Stomach (tissue), 9 donors: ENCODE results near the gene C2orf92. TPM values are rescaled to one million over a fixed set of nuclear protein-coding genes. Genes with fewer than 3 reads are reported as not detected.

Experiments used
- DNase-seq, 2 donors: peaks; one replicate each; pipeline versions ENCODE4 v3.0.0 to v3.0.0-alpha.2; 2013 to 2019
- H3K27ac ChIP-seq, 5 donors: fragments of 200-600 bp in 4 of 5; sonication (generic) in 4 of 5; one replicate each; pipeline ENCODE4 v1.5.1; 2013 to 2019; ENCODE audit warnings: mild to moderate bottlenecking in 1 of 5, moderate library complexity in 1 of 5
- H3K27me3 ChIP-seq, 3 donors: fragments of 200-600 bp; sonication (generic); one replicate each; pipeline ENCODE4 v1.5.1; 2017 to 2019; ENCODE audit warnings: mixed run types in 1 of 3
- H3K36me3 ChIP-seq, 4 donors: fragments of 200-600 bp; sonication (generic); 1 replicate in 3 of 4; 2 replicates in 1 of 4; pipeline ENCODE4 v1.5.1; 2016 to 2019
- H3K4me1 ChIP-seq, 4 donors: fragments of 200-600 bp; sonication (generic); one replicate each; pipeline ENCODE4 v1.5.1; 2016 to 2019
- H3K4me3 ChIP-seq, 4 donors: fragments of 200-600 bp; sonication (generic) in 3 of 4; one replicate each; pipeline ENCODE4 v1.5.1; 2016 to 2019; ENCODE audit warnings: mild to moderate bottlenecking in 1 of 4
- H3K9me3 ChIP-seq, 4 donors: fragments of 200-600 bp; sonication (generic); one replicate each; pipeline ENCODE4 v1.5.1; 2016 to 2019
- EP300 ChIP-seq: sonication (generic); formaldehyde crosslinking; IDR thresholded peaks from one replicate; pipeline ENCODE4 v1.6.1; 2017; ENCODE audit warnings: antibody characterized with exemption
- POLR2A ChIP-seq, 4 donors: fragments of 450-650 bp; IDR thresholded peaks; one replicate each; pipeline ENCODE4 v1.6.1; 2016; ENCODE audit warnings: antibody characterized with exemption in 4 of 4, control low read depth in 2 of 4, mild to moderate bottlenecking in 1 of 4, moderate library complexity in 1 of 4
- POLR2AphosphoS5 ChIP-seq, 3 donors: sonication (generic); formaldehyde crosslinking; IDR thresholded peaks; one replicate each; pipeline ENCODE4 v1.6.1; 2016; ENCODE audit warnings: antibody characterized with exemption in 3 of 3
- WGBS, 5 donors: extraction: QIAGEN DNeasy Blood & Tissue Kit in 3 of 5; methylation state at CpG; one replicate each; pipeline versions ENCODE4 v1.1.5 to v1.1.7; 2013 to 2018; 5-methylcytosine and 5-hydroxymethylcytosine counted together
- intact Hi-C: fragments of 100-400 bp; cut with DNase I; formaldehyde crosslinking; loops from one replicate; pipeline ENCODE4 v1.15.1; 2023; ENCODE audit warnings: low total_unique reads
- polyA plus RNA-seq, 3 donors: library from polyadenylated mRNA; stranded (reverse); fragments of 200-250 nt; gene quantifications; one replicate each; pipeline ENCODE4 v1.2.3, GENCODE V29; 2013
- total RNA-seq, 5 donors: library from RNA; depleted of rRNA; stranded (reverse); fragments of >200 nt; gene quantifications; one replicate each; pipeline versions ENCODE4 v1.1.0 to v1.2.3, GENCODE V29; 2014 to 2016
- TF ChIP-seq, protein P1 (sequence below), 7 experiments: fragments of 450-650 bp in 4 of 7; fragments of 200-600 bp in 3 of 7; sonication (generic) in 3 of 7; IDR thresholded peaks; one replicate each; pipeline ENCODE4 v1.5.1; 2016 to 2019; ENCODE audit warnings: antibody characterized with exemption in 7 of 7, control low read depth in 2 of 7, mild to moderate bottlenecking in 1 of 7
- donor health status: healthy with polysubstance abuse.
- donor health status: Bipolar disorder and iron deficiency.
- donor health status: healthy.

Gene C2orf92
- total and polyA plus RNA-seq, 8 donors, result 2.3 to 35.3 (median 6.0) TPM; not detected in 2

GRCh38 chr2:97703741-97704140 is 34.2 kb downstream of the C2orf92 start:
- H3K4me1 ChIP-seq, result no peaks in the 10 kb centered on the region
- H3K9me3 ChIP-seq, result no peaks in the 10 kb centered on the region
- no peak for DNase-seq
- H3K27ac ChIP-seq, result no peak overlapping the region
- no peak for TF ChIP-seq POLR2AphosphoS5 (IDR thresholded peaks at IDR 0.05)
- TF ChIP-seq, protein P1, sequence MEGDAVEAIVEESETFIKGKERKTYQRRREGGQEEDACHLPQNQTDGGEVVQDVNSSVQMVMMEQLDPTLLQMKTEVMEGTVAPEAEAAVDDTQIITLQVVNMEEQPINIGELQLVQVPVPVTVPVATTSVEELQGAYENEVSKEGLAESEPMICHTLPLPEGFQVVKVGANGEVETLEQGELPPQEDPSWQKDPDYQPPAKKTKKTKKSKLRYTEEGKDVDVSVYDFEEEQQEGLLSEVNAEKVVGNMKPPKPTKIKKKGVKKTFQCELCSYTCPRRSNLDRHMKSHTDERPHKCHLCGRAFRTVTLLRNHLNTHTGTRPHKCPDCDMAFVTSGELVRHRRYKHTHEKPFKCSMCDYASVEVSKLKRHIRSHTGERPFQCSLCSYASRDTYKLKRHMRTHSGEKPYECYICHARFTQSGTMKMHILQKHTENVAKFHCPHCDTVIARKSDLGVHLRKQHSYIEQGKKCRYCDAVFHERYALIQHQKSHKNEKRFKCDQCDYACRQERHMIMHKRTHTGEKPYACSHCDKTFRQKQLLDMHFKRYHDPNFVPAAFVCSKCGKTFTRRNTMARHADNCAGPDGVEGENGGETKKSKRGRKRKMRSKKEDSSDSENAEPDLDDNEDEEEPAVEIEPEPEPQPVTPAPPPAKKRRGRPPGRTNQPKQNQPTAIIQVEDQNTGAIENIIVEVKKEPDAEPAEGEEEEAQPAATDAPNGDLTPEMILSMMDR (IDR thresholded peaks at IDR 0.05), result no peak
- no peak overlapping the region for H3K4me3 ChIP-seq
- intact Hi-C loops, result loop anchor here (10.0 kb wide), 1 partner anchor 681 kb away; no protein-coding TSS in a partner anchor
- H3K27me3 ChIP-seq, result peaks cover 0 to 6% (median 0%) of the 10 kb centered on the region in 3 donors
- no peaks in the 10 kb centered on the region for H3K36me3 ChIP-seq
- 62 to 84% (median 75%) methylated on average over 3 of the region's 3 CpGs for WGBS, 5 donors

- peaks cover 0 to 6% (median 0%) of the 10 kb centered on the region in 3 donors for H3K27me3 ChIP-seq
- H3K9me3 ChIP-seq, result no peaks in the 10 kb centered on the region
- no peaks in the 10 kb centered on the region for H3K4me1 ChIP-seq
- intact Hi-C loops, result loop anchor here (10.0 kb wide), 1 partner anchor 680 kb away; no protein-coding TSS in a partner anchor
- TF ChIP-seq, protein P1 (IDR thresholded peaks at IDR 0.05), result no peak
- no peak for TF ChIP-seq POLR2AphosphoS5 (IDR thresholded peaks at IDR 0.05)
- DNase-seq, result peak in 1 of 2 donors; percentile 2
- H3K4me3 ChIP-seq, result no peak overlapping the region
- no peaks in the 10 kb centered on the region for H3K36me3 ChIP-seq
- H3K27ac ChIP-seq, result no peak overlapping the region
- WGBS, 5 donors, result 87 to 96% (median 93%) methylated on average over 5 of the region's 5 CpGs
These were observed 35.5 kb downstream of the C2orf92 start for GRCh38 chr2:97704989-97705388.

DNA sequence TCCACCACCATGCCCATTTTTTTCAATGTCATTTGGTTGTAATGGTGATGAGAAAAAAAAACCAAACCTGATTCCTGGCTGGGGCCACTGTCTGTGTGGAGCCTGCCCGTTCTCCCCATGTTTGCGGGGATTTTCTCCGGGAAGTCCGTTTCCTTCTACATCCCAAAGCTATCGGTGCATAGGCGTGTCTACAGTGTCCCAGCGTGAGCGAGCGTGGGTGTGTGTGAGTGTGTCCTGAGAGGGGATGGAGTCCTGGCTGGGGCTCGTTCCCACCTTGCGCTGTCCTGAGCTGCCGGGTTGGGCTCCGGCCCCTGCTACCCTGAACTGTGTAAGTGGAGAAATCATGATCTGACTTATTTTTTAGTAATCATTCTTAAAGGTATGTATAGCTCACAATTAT is 36.6 kb downstream of the C2orf92 start:
- Histone ChIP-seq H3K36me3 (no peaks in the 10 kb centered on the region), H3K27me3 (peaks cover 0 to 8% (median 0%) of the 10 kb centered on the region in 3 donors), H3K4me1 (no peaks in the 10 kb centered on the region), H3K9me3 (no peaks in the 10 kb centered on the region), H3K4me3 (no peak overlapping the region), H3K27ac (no peak overlapping the region)
- intact Hi-C loops, result loop anchor here (10.0 kb wide), 1 partner anchor 679 kb away; no protein-coding TSS in a partner anchor
- 95 to 98% (median 96%) methylated on average over 12 to 13 of the region's 13 CpGs for WGBS, 5 donors
- TF ChIP-seq, protein P1 (IDR thresholded peaks at IDR 0.05), result no peak
- no peak for TF ChIP-seq POLR2A (IDR thresholded peaks at IDR 0.05)
- no peak for TF ChIP-seq EP300
- TF ChIP-seq POLR2AphosphoS5 (IDR thresholded peaks at IDR 0.05), result no peak
- no peak for DNase-seq

GRCh38 chr2:97706708-97707345 is 37.3 kb downstream of the C2orf92 start:
- no peaks in the 10 kb centered on the region for H3K36me3 ChIP-seq
- no peak overlapping the region for H3K27ac ChIP-seq
- H3K27me3 ChIP-seq, result peaks cover 0 to 15% (median 0%) of the 10 kb centered on the region in 3 donors
- no peaks in the 10 kb centered on the region for H3K9me3 ChIP-seq
- intact Hi-C loops, result loop anchor here (10.0 kb wide), 1 partner anchor 678 kb away; no protein-coding TSS in a partner anchor
- no peaks in the 10 kb centered on the region for H3K4me1 ChIP-seq
- H3K4me3 ChIP-seq, result no peak overlapping the region
- 69 to 84% (median 75%) methylated on average over 10 to 11 of the region's 11 CpGs for WGBS, 5 donors
- DNase-seq, result no peak
- TF ChIP-seq, protein P1 (IDR thresholded peaks at IDR 0.05), result no peak
- TF ChIP-seq EP300 (no peak), POLR2A (IDR thresholded peaks at IDR 0.05) (no peak)
